Effector memory CD4-positive, alpha-beta T cell (primary cell): ENCODE data around the gene FLT3LG.
A peak's percentile ranks its signal among the peaks of the same experiment; 100 is the strongest.

Source experiments
- DNase-seq, 3 donors: peaks; one replicate each; pipeline ENCODE4 v3.0.0-alpha.2; 2020
- H3K27ac ChIP-seq: 2 replicates; pipeline ENCODE4 v1.7.0; 2013; ENCODE audit warnings: mild to moderate bottlenecking, low read length, moderate library complexity; ENCODE audit not compliant: insufficient read depth, poor library complexity, severe bottlenecking
- H3K27me3 ChIP-seq: replicated peaks from 2 replicates; pipeline ENCODE4 v1.7.0; 2013; ENCODE audit warnings: mild to moderate bottlenecking, low read length; ENCODE audit not compliant: insufficient read depth, control insufficient read depth, poor library complexity, severe bottlenecking
- H3K36me3 ChIP-seq: 2 replicates; pipeline ENCODE4 v1.7.0; 2013; ENCODE audit warnings: mild to moderate bottlenecking, low read length, moderate library complexity; ENCODE audit not compliant: control insufficient read depth, insufficient read depth
- H3K4me1 ChIP-seq: 2 replicates; pipeline ENCODE4 v1.7.0; 2013; ENCODE audit warnings: low read length, mild to moderate bottlenecking; ENCODE audit not compliant: control insufficient read depth, insufficient read depth, poor library complexity, severe bottlenecking
- H3K4me3 ChIP-seq: 2 replicates; pipeline ENCODE4 v1.7.0; 2013; ENCODE audit warnings: low read length, low read depth, mild to moderate bottlenecking; ENCODE audit not compliant: insufficient read depth, poor library complexity, severe bottlenecking
- H3K9me3 ChIP-seq: 2 replicates; pipeline ENCODE4 v1.7.0; 2013; ENCODE audit warnings: mild to moderate bottlenecking, low read length, moderate library complexity; ENCODE audit not compliant: control insufficient read depth
- total RNA-seq, 3 donors: gene quantifications; one replicate each; lab custom pipeline; 2026; lab: John Stamatoyannopoulos, UW

The FLT3LG gene
- total RNA-seq, result 11.4 to 22.3 (median 14.1) reads per million in 3 donors

- Histone ChIP-seq H3K36me3 (peaks cover 15% of the 10 kb centered on the region), H3K4me3 (peak within 1 kb of the TSS; percentile 93), H3K9me3 (no peaks in the 10 kb centered on the region), H3K4me1 (peaks cover 53% of the 10 kb centered on the region), H3K27ac (peak within 1 kb of the TSS; percentile 98), H3K27me3 (no peaks in the 10 kb centered on the region)
- peak; percentile 88 to 91 (median 90) for DNase-seq
Observed at GRCh38 chr19:49473868-49474541, at the start of gene FLT3LG. Gene FLT3LG, plus strand, starts transcription at chr19:49474215. Its CDS starts 425 bp downstream, at chr19:49474640.

- H3K9me3 ChIP-seq, result no peaks in the 10 kb centered on the region
- H3K36me3 ChIP-seq, result no peaks in the 10 kb centered on the region
- peaks cover 62% of the 10 kb centered on the region for H3K27me3 ChIP-seq
- peaks cover 55% of the 10 kb centered on the region for H3K4me1 ChIP-seq
- H3K4me3 ChIP-seq, result no peak within 1 kb of the TSS
- no peak for DNase-seq
- H3K27ac ChIP-seq, result no peak within 1 kb of the TSS
Observed at GRCh38 chr19:49425178-49425577, 48.8 kb upstream of the FLT3LG start, which contains the start of gene GFY. Gene GFY, plus strand, starts transcription at chr19:49425388. Its CDS starts 1,043 bp downstream, at chr19:49426431.

DNA sequence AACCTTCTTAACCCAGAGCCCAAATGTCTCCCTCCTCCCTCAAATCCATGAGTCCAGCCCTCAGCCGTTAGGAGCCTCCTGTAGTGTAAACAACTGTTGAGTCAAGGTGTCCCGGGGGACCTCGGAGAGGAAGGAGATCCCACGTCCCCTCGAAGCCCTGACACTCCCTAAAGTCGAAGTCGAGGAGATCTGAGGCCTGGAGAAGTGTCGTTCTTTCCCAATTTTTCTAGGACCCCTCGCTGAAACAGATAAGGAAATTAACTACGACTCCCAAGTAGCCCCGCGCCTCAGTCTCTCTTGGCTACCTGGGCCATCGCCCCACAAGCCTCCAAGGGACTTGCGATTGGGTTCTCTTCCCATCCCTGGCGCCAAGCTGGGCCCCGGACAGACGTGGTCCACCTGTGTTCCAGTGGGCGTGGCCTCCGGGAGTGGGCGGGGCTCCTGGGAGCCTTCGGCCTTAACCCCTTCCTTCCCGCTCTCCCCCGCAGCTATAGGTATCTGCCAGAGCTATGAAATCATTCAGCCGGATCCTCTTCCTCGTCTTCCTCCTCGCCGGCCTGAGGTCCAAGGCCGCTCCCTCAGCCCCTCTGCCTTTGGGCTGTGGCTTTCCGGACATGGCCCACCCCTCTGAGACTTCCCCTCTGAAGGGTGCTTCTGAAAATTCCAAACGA lies 48.0 kb upstream of the FLT3LG start:
- Histone ChIP-seq H3K36me3 (no peaks in the 10 kb centered on the region), H3K4me3 (no peak overlapping the region), H3K9me3 (no peaks in the 10 kb centered on the region), H3K4me1 (peaks cover 52% of the 10 kb centered on the region), H3K27me3 (peaks cover 64% of the 10 kb centered on the region), H3K27ac (no peak overlapping the region)
- no peak for DNase-seq

DNA sequence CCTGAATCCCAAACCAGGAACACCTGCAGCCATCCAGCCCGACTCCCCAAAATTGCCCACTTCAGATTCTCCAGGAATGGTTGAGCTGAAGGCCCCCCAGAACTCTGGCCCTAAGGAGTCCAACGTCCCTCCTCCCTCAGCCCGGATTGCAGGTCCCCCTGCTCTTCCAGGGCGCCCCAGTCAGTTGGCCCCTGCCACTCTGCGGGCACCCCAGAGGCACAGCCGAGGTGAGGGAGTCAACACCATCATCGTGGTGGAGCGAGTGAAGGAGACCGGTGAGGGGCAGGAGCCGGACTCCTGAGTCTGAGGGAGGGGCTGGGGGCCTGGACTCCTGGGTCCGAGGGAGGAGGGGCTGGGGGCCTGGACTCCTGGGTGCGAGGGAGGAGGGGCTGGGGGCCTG lies 46.7 kb upstream of the FLT3LG start:
- no peak for DNase-seq
- Histone ChIP-seq H3K27ac (no peak overlapping the region), H3K27me3 (peaks cover 68% of the 10 kb centered on the region), H3K9me3 (no peaks in the 10 kb centered on the region), H3K36me3 (no peaks in the 10 kb centered on the region), H3K4me3 (no peak overlapping the region), H3K4me1 (peaks cover 47% of the 10 kb centered on the region)

DNA sequence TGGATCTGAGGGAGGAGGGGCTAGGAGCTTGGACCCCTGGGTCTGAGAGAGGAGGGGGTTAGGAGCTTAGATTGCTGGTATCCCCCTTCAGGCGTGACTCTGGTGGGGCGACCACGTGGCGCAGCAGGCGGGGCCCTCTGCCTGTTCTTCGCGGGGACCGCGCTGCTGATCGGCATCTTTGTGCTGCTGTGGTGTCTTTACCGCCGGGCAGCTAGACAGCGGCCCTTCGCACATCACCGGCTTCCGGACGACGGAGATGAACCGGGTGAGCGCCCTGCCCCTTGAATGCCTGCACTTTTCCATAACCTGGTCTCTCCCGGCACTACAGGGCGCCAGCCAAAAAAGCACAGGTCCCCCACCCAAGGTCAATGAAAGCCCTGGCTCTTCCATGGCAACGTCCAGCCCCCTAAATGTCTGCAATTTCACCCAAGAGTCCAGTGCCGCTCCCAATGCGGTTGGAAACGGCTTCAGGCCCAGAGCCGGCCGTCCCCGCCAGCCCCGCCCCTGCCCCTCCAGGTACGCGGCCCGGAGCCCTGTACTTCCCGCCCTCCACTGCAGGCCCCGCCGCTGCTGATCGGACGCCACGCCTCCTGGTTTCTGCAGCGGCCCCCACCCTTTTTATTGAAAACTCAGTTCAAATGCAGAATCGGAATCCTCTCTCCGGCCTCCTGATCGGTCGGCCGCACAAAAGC lies 46.0 kb upstream of the FLT3LG start:
- DNase-seq, result no peak
- no peaks in the 10 kb centered on the region for H3K9me3 ChIP-seq
- peaks cover 47% of the 10 kb centered on the region for H3K4me1 ChIP-seq
- peak overlapping the region; percentile 20 for H3K4me3 ChIP-seq
- peaks cover 68% of the 10 kb centered on the region for H3K27me3 ChIP-seq
- H3K36me3 ChIP-seq, result no peaks in the 10 kb centered on the region
- no peak overlapping the region for H3K27ac ChIP-seq

GRCh38 chr19:49428547-49429451 lies 45.2 kb upstream of the FLT3LG start:
- no peak overlapping the region for H3K27ac ChIP-seq
- no peaks in the 10 kb centered on the region for H3K36me3 ChIP-seq
- peaks cover 71% of the 10 kb centered on the region for H3K27me3 ChIP-seq
- peak overlapping the region; percentile 20 for H3K4me3 ChIP-seq
- no peaks in the 10 kb centered on the region for H3K9me3 ChIP-seq
- DNase-seq, result no peak
- H3K4me1 ChIP-seq, result peaks cover 45% of the 10 kb centered on the region

GRCh38 chr19:49430172-49430677 lies 43.8 kb upstream of the FLT3LG start:
- Histone ChIP-seq H3K36me3 (no peaks in the 10 kb centered on the region), H3K4me1 (peaks cover 40% of the 10 kb centered on the region), H3K4me3 (no peak overlapping the region), H3K9me3 (no peaks in the 10 kb centered on the region), H3K27me3 (peaks cover 75% of the 10 kb centered on the region), H3K27ac (no peak overlapping the region)
- no peak for DNase-seq

- Histone ChIP-seq H3K27me3 (peaks cover 74% of the 10 kb centered on the region), H3K27ac (no peak overlapping the region), H3K36me3 (no peaks in the 10 kb centered on the region), H3K9me3 (no peaks in the 10 kb centered on the region), H3K4me3 (no peak overlapping the region), H3K4me1 (peaks cover 39% of the 10 kb centered on the region)
- DNase-seq, result no peak
Observed at GRCh38 chr19:49430678-49431329, 43.2 kb upstream of the FLT3LG start.

DNA sequence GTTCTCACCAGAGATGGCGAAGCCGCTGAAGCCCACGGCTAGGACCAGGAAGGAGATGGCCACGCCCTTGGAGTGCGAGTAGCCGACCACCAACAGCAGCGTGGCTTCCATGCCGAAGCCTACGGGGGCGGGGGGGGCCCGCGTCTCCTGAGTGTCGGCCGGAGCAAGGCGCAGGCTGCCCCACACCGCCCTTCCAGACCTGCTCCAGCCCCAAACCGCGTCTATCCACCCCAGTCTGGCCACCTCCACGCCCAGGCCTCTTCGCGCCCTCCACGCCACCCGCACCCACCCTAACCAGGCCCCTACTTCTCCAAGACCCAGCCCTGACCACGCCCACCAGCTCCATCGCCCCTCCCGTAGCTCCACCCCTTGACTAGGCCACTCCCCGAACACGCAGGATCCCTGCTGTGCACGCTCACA lies 42.7 kb upstream of the FLT3LG start:
- Histone ChIP-seq H3K9me3 (no peaks in the 10 kb centered on the region), H3K4me3 (no peak overlapping the region), H3K27ac (no peak overlapping the region), H3K4me1 (peaks cover 37% of the 10 kb centered on the region), H3K27me3 (peaks cover 74% of the 10 kb centered on the region), H3K36me3 (no peaks in the 10 kb centered on the region)
- no peak for DNase-seq
